GM21423 (cell line): ENCODE data around the gene COL23A1.
A peak's percentile ranks its signal among the peaks of the same experiment; 100 is the strongest.

Experiments used
- ATAC-seq: cut with Tn5 transposase; IDR thresholded peaks from one replicate; pipeline ENCODE4 v1.9.1; 2021; ENCODE audit warnings: mild to moderate bottlenecking, moderate library complexity; ENCODE audit not compliant: unreplicated experiment

Gene COL23A1

GRCh38 chr5:178590141-178590923 lies at the start of gene COL23A1:
Gene COL23A1 (minus strand): TSS chr5:178590393.
- peak; percentile 61 for ATAC-seq

- ATAC-seq = no peak
These were observed 47.3 kb upstream of the COL23A1 start for GRCh38 chr5:178637356-178638074.

GRCh38 chr5:178632285-178632684 lies 42.1 kb upstream of the COL23A1 start:
- no peak for ATAC-seq

GRCh38 chr5:178630951-178631350 lies 40.8 kb upstream of the COL23A1 start:
- no peak for ATAC-seq

GRCh38 chr5:178630475-178630930 lies 40.3 kb upstream of the COL23A1 start:
- no peak for ATAC-seq

- ATAC-seq = no peak
These were observed 37.0 kb upstream of the COL23A1 start for GRCh38 chr5:178627259-178627598.

- peak; percentile 76 for ATAC-seq
These were observed 36.5 kb upstream of the COL23A1 start, which contains the start of gene CLK4 for GRCh38 chr5:178626484-178627258. Gene CLK4 (minus strand): TSS chr5:178627050. CDS start chr5:178623416, 3,634 bp downstream.

GRCh38 chr5:178625679-178626483 lies 35.7 kb upstream of the COL23A1 start:
- peak; percentile 21 for ATAC-seq

GRCh38 chr5:178624631-178625546 lies 34.7 kb upstream of the COL23A1 start:
- ATAC-seq = no peak

- no peak for ATAC-seq
These were observed 32.6 kb upstream of the COL23A1 start for GRCh38 chr5:178622679-178623247.

GRCh38 chr5:178619390-178619789 lies 29.2 kb upstream of the COL23A1 start:
- ATAC-seq = no peak

- no peak for ATAC-seq
These were observed 22.1 kb upstream of the COL23A1 start for GRCh38 chr5:178612299-178612698.

GRCh38 chr5:178606269-178606668 lies 16.1 kb upstream of the COL23A1 start:
- ATAC-seq = no peak

- no peak for ATAC-seq
These were observed 15.6 kb upstream of the COL23A1 start for GRCh38 chr5:178605788-178606187.

- no peak for ATAC-seq
These were observed 12.6 kb upstream of the COL23A1 start for GRCh38 chr5:178602752-178603151.

- no peak for ATAC-seq
These were observed 5.6 kb upstream of the COL23A1 start for GRCh38 chr5:178595750-178596149.

GRCh38 chr5:178595150-178595549 lies 5.0 kb upstream of the COL23A1 start:
- no peak for ATAC-seq

GRCh38 chr5:178590924-178591423 lies 781 bp upstream of the COL23A1 start:
- ATAC-seq = no peak
